Cardiac muscle cell (in vitro differentiated cells and primary cell): Measurements from ENCODE around the gene C2CD3. TPM values are rescaled to one million over a fixed set of nuclear protein-coding genes. Genes with fewer than 3 reads are reported as not detected.

Experiments
- DNase-seq, 2 donors: peaks; one replicate each; pipeline versions ENCODE4 v3.0.0 to v3.0.0-alpha.2; 2010 to 2017; ENCODE audit warnings: low read depth in 1 of 2, low spot score in 1 of 2
- H3K27ac ChIP-seq: fragments of 200-600 bp; sonication (generic); 2 replicates; pipeline ENCODE4 v1.5.1; 2016
- H3K27me3 ChIP-seq: fragments of 200-600 bp; sonication (generic); 2 replicates; pipeline ENCODE4 v1.6.0; 2016; ENCODE audit warnings: control low read depth
- H3K36me3 ChIP-seq: fragments of 200-600 bp; sonication (generic); 2 replicates; pipeline ENCODE4 v1.5.1; 2016; ENCODE audit warnings: control low read depth
- H3K4me1 ChIP-seq: fragments of 200-600 bp; sonication (generic); 2 replicates; pipeline ENCODE4 v1.8.1; 2017; ENCODE audit warnings: low read depth, mild to moderate bottlenecking, mixed run types
- H3K4me3 ChIP-seq: fragments of 200-600 bp; sonication (generic); 2 replicates; pipeline ENCODE4 v1.5.1; 2016; ENCODE audit warnings: mild to moderate bottlenecking
- H3K9me3 ChIP-seq: fragments of 200-600 bp; sonication (generic); 2 replicates; pipeline ENCODE4 v1.5.1; 2017; ENCODE audit warnings: low read depth, mild to moderate bottlenecking, control low read depth
- CTCF ChIP-seq: IDR thresholded peaks from 2 replicates; pipeline ENCODE4 v1.5.1; 2012; ENCODE audit warnings: low read depth, mild to moderate bottlenecking, low read length
- polyA plus RNA-seq: library from polyadenylated mRNA; unstranded; fragments of >200 nt; fragmentation: Nextera tagmentation; extraction: Ambion mirVana; gene quantifications from 2 replicates; pipeline ENCODE4 v1.2.1, GENCODE V29; 2016
- total RNA-seq: library from RNA; depleted of rRNA; stranded (reverse); fragments of >200 nt; gene quantifications from 2 replicates; pipeline ENCODE4 v1.2.3, GENCODE V29; 2016

Gene C2CD3
- total and polyA plus RNA-seq, 2 experiments from 2014 or later: 10.2 to 13.3 TPM

GRCh38 chr11:74057249-74058151 lies 113.3 kb downstream of the C2CD3 start:
- TF ChIP-seq CTCF: no peak
- Histone ChIP-seq H3K27ac (no peak overlapping the region), H3K27me3 (no peaks in the 10 kb centered on the region), H3K9me3 (no peaks in the 10 kb centered on the region), H3K36me3 (peaks cover 11% of the 10 kb centered on the region), H3K4me3 (no peak overlapping the region), H3K4me1 (no peaks in the 10 kb centered on the region)
- peak in 1 of 2 donors; percentile 50 for DNase-seq

- peak in 1 of 2 donors; percentile 29 for DNase-seq
- H3K4me3 ChIP-seq: no peak overlapping the region
- H3K27me3 ChIP-seq: no peaks in the 10 kb centered on the region
- H3K36me3 ChIP-seq: peaks cover 11% of the 10 kb centered on the region
- H3K27ac ChIP-seq: no peak overlapping the region
- H3K4me1 ChIP-seq: no peaks in the 10 kb centered on the region
- TF ChIP-seq CTCF: no peak
- no peaks in the 10 kb centered on the region for H3K9me3 ChIP-seq
Observed at GRCh38 chr11:74055938-74056337, 114.9 kb downstream of the C2CD3 start.

- H3K27me3 ChIP-seq: no peaks in the 10 kb centered on the region
- H3K4me3 ChIP-seq: no peak overlapping the region
- H3K9me3 ChIP-seq: no peaks in the 10 kb centered on the region
- H3K36me3 ChIP-seq: peaks cover 1% of the 10 kb centered on the region
- H3K27ac ChIP-seq: no peak overlapping the region
- DNase-seq: no peak
- no peaks in the 10 kb centered on the region for H3K4me1 ChIP-seq
- TF ChIP-seq CTCF: no peak
Observed at GRCh38 chr11:74050465-74050864, 120.3 kb downstream of the C2CD3 start.

- H3K27ac ChIP-seq: no peak overlapping the region
- TF ChIP-seq CTCF: no peak
Observed at GRCh38 chr11:74048993-74049392, 121.8 kb downstream of the C2CD3 start.

GRCh38 chr11:74044538-74044937 lies 126.3 kb downstream of the C2CD3 start:
- Histone ChIP-seq H3K4me3 (no peak overlapping the region), H3K27ac (no peak overlapping the region), H3K4me1 (no peaks in the 10 kb centered on the region), H3K9me3 (no peaks in the 10 kb centered on the region), H3K36me3 (peaks cover under 1% of the 10 kb centered on the region), H3K27me3 (no peaks in the 10 kb centered on the region)
- no peak for TF ChIP-seq CTCF
- no peak for DNase-seq

More at GRCh38 chr11:74048993-74049392, 121.8 kb downstream of the C2CD3 start:
- no peak for DNase-seq
- H3K9me3 ChIP-seq: no peaks in the 10 kb centered on the region
- no peaks in the 10 kb centered on the region for H3K27me3 ChIP-seq
- no peak overlapping the region for H3K4me3 ChIP-seq
- no peaks in the 10 kb centered on the region for H3K36me3 ChIP-seq
- no peaks in the 10 kb centered on the region for H3K4me1 ChIP-seq
